Vagina (tissue), 2 donors: Measurements from ENCODE around the gene SPAST.

ENCODE experiments used
- CTCF ChIP-seq, 3 experiments: fragments of 450-650 bp in 2 of 3; fragments of 200-600 bp in 1 of 3; sonication (generic) in 1 of 3; IDR thresholded peaks; one replicate each; pipeline ENCODE4 v1.5.1; 2017 to 2019; ENCODE audit warnings: antibody characterized with exemption in 3 of 3, mild to moderate bottlenecking in 2 of 3, moderate library complexity in 2 of 3
- POLR2AphosphoS5 ChIP-seq, 2 donors: sonication (generic); formaldehyde crosslinking; IDR thresholded peaks; one replicate each; pipeline ENCODE4 v1.9.0; 2017; ENCODE audit warnings: antibody characterized with exemption in 2 of 2, mild to moderate bottlenecking in 2 of 2, low read depth in 1 of 2; ENCODE audit not compliant: insufficient read depth in 1 of 2

DNA sequence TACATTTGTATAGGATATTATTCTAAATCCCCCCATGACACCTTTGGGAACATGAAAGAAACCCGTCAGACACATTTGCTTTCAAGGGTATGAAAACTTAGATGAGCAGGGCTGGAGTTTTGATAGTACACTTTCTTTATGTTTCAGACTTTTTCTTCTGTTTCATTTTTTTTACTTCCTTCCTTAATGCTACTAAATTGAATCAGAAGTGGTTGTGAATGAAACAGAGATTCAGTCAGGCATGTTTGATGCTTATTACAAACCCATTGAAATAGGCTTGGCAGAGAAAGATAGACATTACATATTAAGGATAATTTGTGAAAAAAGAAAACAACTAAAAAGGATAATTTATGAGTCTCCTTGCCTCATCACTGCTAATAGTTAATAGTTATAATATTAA is 129.1 kb downstream of the SPAST start:
- TF ChIP-seq CTCF (IDR thresholded peaks at IDR 0.05) (no peak), POLR2AphosphoS5 (IDR thresholded peaks at IDR 0.05; ENCODE audit: insufficient read depth in 1 of 2, low read depth in 1 of 2) (no peak)
